Brain pericyte (primary cell): ENCODE results near the gene LDLRAD2.

Experiments used
- DNase-seq: peaks from one replicate; pipeline ENCODE4 v3.0.0-alpha.2; 2012; ENCODE audit warnings: low read depth, low spot score

Gene LDLRAD2

DNA sequence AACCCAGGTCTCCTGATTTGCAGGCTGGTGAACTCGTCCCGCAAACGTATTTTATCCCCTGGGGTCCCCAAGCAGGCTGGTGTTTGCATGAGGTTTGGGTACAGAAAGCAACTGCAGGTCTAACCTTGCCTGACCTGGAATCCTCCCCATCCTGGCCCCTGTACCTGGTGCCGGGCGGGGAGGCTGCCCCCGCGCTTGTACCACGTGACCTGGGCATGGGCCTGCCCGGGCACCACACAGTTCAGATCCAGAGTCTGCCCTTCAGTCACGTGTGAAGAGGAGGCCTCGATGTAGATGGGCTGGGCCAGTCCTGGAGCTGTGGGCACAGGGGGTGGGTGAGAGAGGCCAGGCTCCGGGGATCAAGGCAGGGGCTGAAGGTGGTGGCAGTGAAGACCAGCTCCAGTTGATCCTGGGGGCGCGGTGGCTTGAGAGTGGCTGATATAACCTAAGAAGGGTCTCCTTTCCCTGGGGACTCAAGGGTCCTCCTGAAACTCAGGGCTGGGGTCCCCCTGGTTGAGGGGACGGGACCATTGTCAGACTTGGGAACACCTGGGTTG, 30.6 kb downstream of the LDLRAD2 start:
- DNase-seq: no peak

GRCh38 chr1:21843208-21843607, 31.1 kb downstream of the LDLRAD2 start:
- no peak for DNase-seq

- DNase-seq: no peak
These were observed 31.9 kb downstream of the LDLRAD2 start for GRCh38 chr1:21843996-21844395.

- no peak for DNase-seq
These were observed 33.9 kb downstream of the LDLRAD2 start for GRCh38 chr1:21845646-21846641.

DNA sequence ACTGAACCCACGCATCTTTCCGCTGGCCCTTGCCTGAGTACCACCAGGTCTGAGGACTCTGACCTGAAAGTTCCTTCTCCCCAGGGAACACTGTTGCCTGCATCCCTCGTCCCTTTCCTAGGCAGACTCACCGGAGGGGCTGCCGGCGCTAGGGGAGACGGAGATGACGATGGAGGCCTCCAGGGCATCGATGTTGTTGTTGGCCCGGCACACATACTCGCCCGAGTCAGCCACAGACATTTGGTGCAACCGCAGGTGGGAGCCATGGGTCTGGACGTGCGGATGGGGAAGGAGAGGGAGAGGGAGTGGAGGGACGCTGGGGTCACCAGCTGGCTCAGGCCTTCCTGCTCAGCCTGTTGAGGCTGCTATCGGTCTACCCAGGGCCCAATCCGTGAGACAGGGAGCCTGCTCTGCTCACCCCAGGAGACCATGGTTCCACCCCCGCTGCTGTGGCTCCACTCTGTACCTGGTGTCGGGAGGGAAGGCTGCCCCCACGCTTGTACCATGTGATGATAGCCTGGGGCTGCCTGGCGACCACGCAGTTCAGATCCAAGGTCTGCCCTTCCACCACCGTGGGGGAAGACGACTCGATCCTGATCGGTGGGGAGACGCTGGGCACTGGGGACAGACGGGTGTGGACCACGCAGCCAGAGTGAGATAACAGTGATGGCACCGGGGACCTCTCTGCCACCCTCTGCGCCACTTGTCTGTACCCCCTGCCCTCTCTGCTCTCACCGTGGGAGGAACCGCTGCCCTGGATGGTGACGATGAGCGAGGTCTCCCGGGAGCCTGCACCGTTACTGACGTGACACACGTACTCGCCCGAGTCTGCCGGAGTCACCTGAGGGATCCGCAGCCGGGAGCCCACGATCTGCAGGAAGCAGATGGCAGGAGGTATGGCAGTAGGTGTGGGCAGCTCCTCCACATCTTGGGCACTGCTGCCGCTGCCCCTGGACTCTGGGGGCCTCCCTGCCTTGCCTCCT, 35.4 kb downstream of the LDLRAD2 start:
- no peak for DNase-seq

GRCh38 chr1:21848524-21849174, 36.6 kb downstream of the LDLRAD2 start:
- no peak for DNase-seq

- no peak for DNase-seq
These were observed 38.0 kb downstream of the LDLRAD2 start for GRCh38 chr1:21849909-21850576.

- no peak for DNase-seq
These were observed 39.6 kb downstream of the LDLRAD2 start for GRCh38 chr1:21851430-21852250.

DNA sequence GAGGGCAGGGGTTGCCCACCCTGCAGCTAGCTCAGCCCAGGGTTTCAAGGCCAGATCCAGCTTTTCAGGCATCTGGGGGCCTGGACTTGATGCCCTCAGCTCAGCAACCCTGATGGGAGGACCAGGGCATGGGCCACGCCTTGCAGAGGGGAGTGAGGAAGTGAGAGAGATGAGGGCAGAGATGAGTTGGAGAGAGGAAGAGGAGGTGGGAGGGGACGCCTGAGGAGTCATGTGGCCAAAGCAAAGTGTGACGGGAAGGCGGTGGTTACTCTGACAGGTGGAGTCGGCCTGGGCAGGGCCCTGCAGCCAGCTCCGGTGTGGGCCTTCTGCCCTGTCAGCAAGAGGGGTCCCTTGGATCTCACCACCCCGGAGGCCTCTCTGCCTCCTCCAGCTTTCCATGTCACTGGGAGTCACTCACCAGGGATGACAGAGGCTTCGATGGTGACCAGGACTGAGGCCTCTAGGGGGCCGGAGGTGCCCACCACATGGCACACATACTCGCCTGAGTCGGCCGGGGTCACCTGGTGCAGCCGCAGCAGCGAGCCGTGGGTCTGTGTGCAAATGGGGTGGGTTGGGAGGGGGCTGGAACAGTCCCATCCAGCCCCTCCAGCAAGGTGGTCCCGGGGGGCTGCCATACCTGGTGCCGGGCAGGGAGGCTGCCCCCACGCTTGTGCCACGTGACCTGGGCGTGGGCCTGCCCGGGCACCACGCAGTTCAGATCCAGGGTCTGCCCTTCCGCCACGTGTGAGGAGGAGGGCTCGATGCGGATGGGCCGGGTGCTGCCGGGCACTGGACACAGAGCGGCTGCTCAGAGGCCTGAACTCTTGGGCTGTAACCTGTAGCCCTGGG, 40.4 kb downstream of the LDLRAD2 start:
- DNase-seq: no peak

GRCh38 chr1:21853131-21853427, 41.0 kb downstream of the LDLRAD2 start:
- DNase-seq: no peak

- DNase-seq: no peak
These were observed 42.2 kb downstream of the LDLRAD2 start for GRCh38 chr1:21854090-21854750.

DNA sequence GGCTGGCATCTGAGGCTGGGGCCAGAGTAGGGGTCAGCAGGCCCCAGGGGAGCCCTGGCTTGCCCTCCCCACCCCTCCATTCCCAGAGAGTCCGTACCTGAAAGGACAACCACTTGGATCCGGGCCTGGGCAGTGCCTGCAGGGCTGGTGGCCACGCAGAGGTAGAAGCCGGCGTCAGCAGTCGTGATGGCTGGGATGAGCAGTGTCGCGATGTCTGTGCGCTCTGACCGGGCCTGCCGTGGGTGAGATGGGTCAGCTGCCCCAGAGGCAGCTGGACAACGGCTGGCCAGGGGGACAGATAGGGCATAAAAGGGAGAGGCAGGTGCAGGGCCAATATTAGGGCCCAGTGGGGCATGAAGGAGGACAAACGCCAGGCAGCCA, 42.7 kb downstream of the LDLRAD2 start:
- DNase-seq: no peak

- DNase-seq: no peak
These were observed 43.4 kb downstream of the LDLRAD2 start for GRCh38 chr1:21855257-21856096.

DNA sequence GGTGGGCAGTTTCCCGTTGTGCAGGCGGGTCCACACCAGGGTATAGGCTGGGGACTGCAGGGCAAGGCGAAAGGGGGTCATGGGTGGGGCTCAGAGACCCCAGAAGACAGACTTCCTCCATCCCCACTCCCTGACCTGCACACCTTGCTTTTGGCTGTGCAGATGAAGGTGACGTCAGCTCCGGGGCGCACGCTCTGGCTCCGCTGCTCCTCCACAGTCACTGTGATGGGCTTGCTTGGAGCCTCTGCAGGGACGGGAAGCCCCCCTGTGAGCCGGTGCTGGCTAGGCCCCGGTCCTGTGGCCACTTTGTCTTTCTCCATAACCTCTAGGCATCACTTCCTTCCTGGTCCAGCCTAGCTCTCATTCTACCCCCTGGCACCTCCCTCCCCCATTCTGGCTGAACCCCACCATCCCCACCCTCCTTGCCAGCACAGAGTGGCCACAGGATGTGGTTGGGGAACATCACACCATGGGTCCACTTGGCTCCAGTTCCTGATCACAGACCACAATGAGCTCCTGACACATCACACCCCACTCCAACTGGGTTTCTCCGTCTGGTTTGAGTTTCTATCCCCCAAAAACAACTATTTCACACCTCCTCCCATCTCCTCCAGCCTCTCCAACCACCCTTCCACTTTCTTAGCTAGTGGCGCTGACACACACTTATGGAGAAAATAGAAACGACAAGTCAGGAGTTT, 45.2 kb downstream of the LDLRAD2 start:
- DNase-seq: no peak

DNA sequence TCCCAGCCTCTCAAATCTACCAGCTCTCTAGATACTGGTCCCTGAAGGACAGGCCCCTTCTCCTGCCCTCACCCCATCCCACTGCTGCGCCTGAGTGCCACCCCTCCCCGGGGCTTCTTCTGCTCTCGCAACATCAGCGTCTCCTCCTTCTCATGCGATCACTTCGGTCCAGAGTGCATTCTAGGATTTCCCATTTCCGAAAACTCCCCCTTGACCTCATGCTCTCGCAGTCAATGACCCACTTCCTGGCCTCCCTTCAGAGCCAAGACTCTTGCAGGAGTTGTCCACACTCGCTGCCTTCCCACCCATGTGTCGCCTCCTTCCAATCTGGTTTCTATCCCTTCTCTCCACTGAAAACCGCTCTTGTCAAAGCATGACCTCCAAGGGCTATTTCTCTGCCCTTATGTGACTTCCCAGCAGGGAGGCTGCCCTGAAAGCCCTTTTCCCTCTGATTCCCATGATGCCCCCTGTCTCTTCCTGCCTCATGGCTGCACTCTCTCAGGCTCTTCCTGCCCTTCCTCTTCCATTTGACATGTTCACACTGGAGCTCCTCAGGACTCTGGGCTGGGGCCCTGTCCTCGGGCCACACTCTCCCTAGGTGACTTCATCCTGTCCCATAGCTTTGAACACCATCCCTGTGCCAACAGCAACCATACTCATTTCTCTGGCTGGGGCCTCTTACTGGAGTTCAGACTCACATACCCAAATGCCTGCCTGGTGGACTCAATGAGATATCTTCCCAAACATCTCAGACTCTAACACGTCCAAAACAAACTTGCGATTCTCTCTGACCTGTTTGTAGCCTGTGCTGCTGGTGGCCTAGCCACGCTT, 46.0 kb downstream of the LDLRAD2 start:
- DNase-seq: no peak

- no peak for DNase-seq
These were observed 47.7 kb downstream of the LDLRAD2 start for GRCh38 chr1:21859669-21860179.
